ENCODE data around the gene TCF15. TPM values are rescaled to one million over a fixed set of nuclear protein-coding genes. Genes with fewer than 3 reads are reported as not detected.

TCF15 gene
- total and polyA plus RNA-seq, 8 donors = 0.25 to 0.43 (median 0.33) TPM; not detected in 5

DNA sequence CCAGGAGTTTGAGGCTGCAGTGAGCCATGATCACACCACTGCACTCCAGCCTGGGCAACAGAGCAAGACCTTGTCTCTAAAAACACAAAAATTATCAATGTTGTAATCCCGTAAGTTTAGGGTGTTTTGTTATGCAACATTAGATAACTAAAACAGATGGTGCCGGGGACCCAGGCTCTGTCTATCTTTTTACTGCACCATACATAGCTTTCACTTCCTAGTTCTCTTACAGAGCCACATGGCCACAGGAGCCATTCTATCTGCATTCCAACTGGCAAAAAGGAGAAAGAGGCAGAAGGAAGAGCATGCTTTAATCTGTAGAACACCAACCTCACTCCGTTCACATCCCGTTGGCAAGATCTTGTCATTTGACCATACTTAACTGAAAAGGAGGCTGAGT is 5.4 kb upstream of the TCF15 start:
- TF ChIP-seq EP300 (IDR thresholded peaks at IDR 0.05) (no peak), POLR2AphosphoS5 (IDR thresholded peaks at IDR 0.05) (no peak), POLR2A (IDR thresholded peaks at IDR 0.05) (no peak), CTCF (IDR thresholded peaks at IDR 0.05) (no peak)
- intact Hi-C loops (cut with DNase I; ENCODE audit: low total_unique reads) = no loop called here
- H3K36me3 ChIP-seq = no peaks in the 10 kb centered on the region
- no peak overlapping the region for H3K4me3 ChIP-seq
- H3K4me1 ChIP-seq = peaks cover 0 to 12% (median 5%) of the 10 kb centered on the region in 4 donors
- H3K9me3 ChIP-seq = peaks cover 0 to 15% (median 13%) of the 10 kb centered on the region in 4 donors
- WGBS, 5 donors = 80 to 86% (median 82%) methylated on average over 4 of the region's 4 CpGs
- DNase-seq = no peak
- H3K27ac ChIP-seq = no peak overlapping the region
- peaks cover 0 to 94% (median 34%) of the 10 kb centered on the region in 3 donors for H3K27me3 ChIP-seq

DNA sequence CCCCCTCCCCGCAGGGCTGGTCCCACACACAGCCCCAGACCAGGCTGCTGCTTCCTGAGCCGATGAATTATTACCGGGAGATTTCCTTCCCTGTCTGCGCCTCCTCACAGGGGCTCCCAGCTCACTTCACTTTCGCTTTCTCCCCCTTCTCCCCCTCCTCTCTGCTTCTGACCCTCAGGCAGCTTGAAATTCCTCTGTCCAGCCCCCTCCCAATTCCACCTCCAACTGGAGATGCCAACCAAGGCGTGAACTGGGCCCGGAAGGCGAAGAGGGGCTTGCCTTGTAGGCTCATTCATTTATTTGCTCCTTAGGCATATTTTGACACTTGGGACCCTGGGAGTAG is 1.7 kb upstream of the TCF15 start:
- intact Hi-C loops (cut with DNase I; ENCODE audit: low total_unique reads) = no loop called here
- peak in 1 of 2 donors; percentile 46 for DNase-seq
- no peak for TF ChIP-seq POLR2A (IDR thresholded peaks at IDR 0.05)
- no peak for TF ChIP-seq CTCF (IDR thresholded peaks at IDR 0.05)
- no peak for TF ChIP-seq EP300 (IDR thresholded peaks at IDR 0.05)
- no peak for TF ChIP-seq POLR2AphosphoS5 (IDR thresholded peaks at IDR 0.05)
- H3K9me3 ChIP-seq = no peaks in the 10 kb centered on the region
- H3K27ac ChIP-seq = no peak overlapping the region
- WGBS, 5 donors = 17 to 29% (median 21%) methylated on average over 8 of the region's 8 CpGs
- H3K4me3 ChIP-seq = no peak overlapping the region
- peaks cover 5 to 94% (median 47%) of the 10 kb centered on the region in 3 donors for H3K27me3 ChIP-seq
- H3K4me1 ChIP-seq = peaks cover 0 to 23% (median 11%) of the 10 kb centered on the region in 4 donors
- no peaks in the 10 kb centered on the region for H3K36me3 ChIP-seq

GRCh38 chr20:611047-611842 is 1.1 kb upstream of the TCF15 start:
- Histone ChIP-seq H3K4me1 (peaks cover 0 to 23% (median 11%) of the 10 kb centered on the region in 4 donors), H3K36me3 (no peaks in the 10 kb centered on the region), H3K27me3 (peaks cover 5 to 94% (median 47%) of the 10 kb centered on the region in 3 donors), H3K9me3 (no peaks in the 10 kb centered on the region), H3K27ac (no peak overlapping the region), H3K4me3 (no peak overlapping the region)
- WGBS, 5 donors = 29 to 38% (median 33%) methylated on average over 17 to 24 of the region's 24 CpGs
- intact Hi-C loops (cut with DNase I; ENCODE audit: low total_unique reads) = no loop called here
- no peak for TF ChIP-seq CTCF (IDR thresholded peaks at IDR 0.05)
- no peak for TF ChIP-seq EP300 (IDR thresholded peaks at IDR 0.05)
- no peak for TF ChIP-seq POLR2AphosphoS5 (IDR thresholded peaks at IDR 0.05)
- TF ChIP-seq POLR2A (IDR thresholded peaks at IDR 0.05) = no peak
- DNase-seq = no peak

GRCh38 chr20:609371-609964 is 641 bp downstream of the TCF15 start:
- no peaks in the 10 kb centered on the region for H3K36me3 ChIP-seq
- H3K9me3 ChIP-seq = no peaks in the 10 kb centered on the region
- H3K4me1 ChIP-seq = peaks cover 0 to 23% (median 11%) of the 10 kb centered on the region in 4 donors
- TF ChIP-seq EP300 (IDR thresholded peaks at IDR 0.05) (no peak), POLR2A (IDR thresholded peaks at IDR 0.05) (no peak), CTCF (IDR thresholded peaks at IDR 0.05) (no peak), POLR2AphosphoS5 (IDR thresholded peaks at IDR 0.05) (no peak)
- H3K4me3 ChIP-seq = peak overlapping the region in 3 of 4 donors; percentile 21 to 29 (median 26)
- H3K27ac ChIP-seq = no peak overlapping the region
- whole genome bisulfite sequencing, 5 donors = 7 to 16% (median 11%) methylated on average over 30 to 53 of the region's 54 CpGs
- peaks cover 5 to 85% (median 47%) of the 10 kb centered on the region in 3 donors for H3K27me3 ChIP-seq
- intact Hi-C loops (cut with DNase I; ENCODE audit: low total_unique reads) = no loop called here
- DNase-seq = peak in 1 of 2 donors; percentile 31
